ENCODE results near the gene TMEM164. TPM values are rescaled to one million over a fixed set of nuclear protein-coding genes. Genes with fewer than 3 reads are reported as not detected.
A peak's percentile ranks its signal among the peaks of the same experiment; 100 is the strongest.

TMEM164 gene
- total RNA-seq, 2 experiments from 2014 or later: 9.1 to 11.0 TPM

GRCh38 chrX:110167952-110168451 is 165.1 kb downstream of the TMEM164 start:
- no peaks in the 10 kb centered on the region for H3K27me3 Mint-ChIP-seq
- H3K4me1 Mint-ChIP-seq: no peaks in the 10 kb centered on the region
- H3K4me3 Mint-ChIP-seq: no peak overlapping the region
- H3K27ac Mint-ChIP-seq: no peak overlapping the region
- H3K36me3 Mint-ChIP-seq: peaks cover 3% of the 10 kb centered on the region
- no peaks in the 10 kb centered on the region for H3K9me3 Mint-ChIP-seq
- DNase-seq: peak; percentile 40

- no peaks in the 10 kb centered on the region for H3K4me1 Mint-ChIP-seq
- H3K36me3 Mint-ChIP-seq: peaks cover 3% of the 10 kb centered on the region
- no peak overlapping the region for H3K4me3 Mint-ChIP-seq
- H3K27me3 Mint-ChIP-seq: no peaks in the 10 kb centered on the region
- no peaks in the 10 kb centered on the region for H3K9me3 Mint-ChIP-seq
- no peak overlapping the region for H3K27ac Mint-ChIP-seq
- no peak for DNase-seq
Observed at GRCh38 chrX:110168585-110168984, 165.7 kb downstream of the TMEM164 start.

- no peak for DNase-seq
- Mint-ChIP-seq H3K27me3 (no peaks in the 10 kb centered on the region), H3K36me3 (peaks cover 5% of the 10 kb centered on the region), H3K9me3 (no peaks in the 10 kb centered on the region), H3K4me3 (no peak overlapping the region), H3K27ac (no peak overlapping the region), H3K4me1 (no peaks in the 10 kb centered on the region)
Observed at GRCh38 chrX:110170029-110170428, 167.1 kb downstream of the TMEM164 start.

- Mint-ChIP-seq H3K9me3 (no peaks in the 10 kb centered on the region), H3K4me1 (no peaks in the 10 kb centered on the region), H3K4me3 (no peak overlapping the region), H3K36me3 (peaks cover 9% of the 10 kb centered on the region), H3K27ac (no peak overlapping the region), H3K27me3 (no peaks in the 10 kb centered on the region)
- DNase-seq: no peak
Observed at GRCh38 chrX:110171442-110171841, 168.5 kb downstream of the TMEM164 start.

GRCh38 chrX:110172215-110172614 is 169.3 kb downstream of the TMEM164 start:
- no peaks in the 10 kb centered on the region for H3K27me3 Mint-ChIP-seq
- H3K27ac Mint-ChIP-seq: no peak overlapping the region
- DNase-seq: no peak
- H3K36me3 Mint-ChIP-seq: peaks cover 9% of the 10 kb centered on the region
- no peaks in the 10 kb centered on the region for H3K9me3 Mint-ChIP-seq
- no peaks in the 10 kb centered on the region for H3K4me1 Mint-ChIP-seq
- no peak overlapping the region for H3K4me3 Mint-ChIP-seq

- Mint-ChIP-seq H3K36me3 (peaks cover 9% of the 10 kb centered on the region), H3K27me3 (no peaks in the 10 kb centered on the region), H3K9me3 (no peaks in the 10 kb centered on the region), H3K27ac (no peak overlapping the region), H3K4me3 (no peak overlapping the region), H3K4me1 (no peaks in the 10 kb centered on the region)
- no peak for DNase-seq
Observed at GRCh38 chrX:110173192-110174175, 170.6 kb downstream of the TMEM164 start.

- H3K36me3 Mint-ChIP-seq: peaks cover 9% of the 10 kb centered on the region
- H3K4me3 Mint-ChIP-seq: no peak overlapping the region
- H3K4me1 Mint-ChIP-seq: peaks cover 4% of the 10 kb centered on the region
- no peak overlapping the region for H3K27ac Mint-ChIP-seq
- H3K27me3 Mint-ChIP-seq: no peaks in the 10 kb centered on the region
- no peaks in the 10 kb centered on the region for H3K9me3 Mint-ChIP-seq
- DNase-seq: no peak
Observed at GRCh38 chrX:110175146-110175545, 172.2 kb downstream of the TMEM164 start.

GRCh38 chrX:110175696-110176095 is 172.8 kb downstream of the TMEM164 start:
- no peak for DNase-seq
- H3K27me3 Mint-ChIP-seq: no peaks in the 10 kb centered on the region
- no peaks in the 10 kb centered on the region for H3K9me3 Mint-ChIP-seq
- peaks cover 9% of the 10 kb centered on the region for H3K36me3 Mint-ChIP-seq
- no peak overlapping the region for H3K4me3 Mint-ChIP-seq
- peaks cover 4% of the 10 kb centered on the region for H3K4me1 Mint-ChIP-seq
- H3K27ac Mint-ChIP-seq: no peak overlapping the region

GRCh38 chrX:110178179-110178865 is 175.4 kb downstream of the TMEM164 start:
- H3K36me3 Mint-ChIP-seq: peaks cover 12% of the 10 kb centered on the region
- peaks cover 4% of the 10 kb centered on the region for H3K4me1 Mint-ChIP-seq
- H3K27me3 Mint-ChIP-seq: no peaks in the 10 kb centered on the region
- no peak overlapping the region for H3K4me3 Mint-ChIP-seq
- H3K27ac Mint-ChIP-seq: no peak overlapping the region
- no peak for DNase-seq
- no peaks in the 10 kb centered on the region for H3K9me3 Mint-ChIP-seq

- Mint-ChIP-seq H3K36me3 (peaks cover 17% of the 10 kb centered on the region), H3K27me3 (no peaks in the 10 kb centered on the region), H3K27ac (no peak overlapping the region), H3K4me1 (peaks cover 4% of the 10 kb centered on the region), H3K9me3 (no peaks in the 10 kb centered on the region), H3K4me3 (no peak overlapping the region)
- no peak for DNase-seq
Observed at GRCh38 chrX:110180176-110180927, 177.4 kb downstream of the TMEM164 start.

- H3K9me3 Mint-ChIP-seq: no peaks in the 10 kb centered on the region
- H3K4me3 Mint-ChIP-seq: no peak overlapping the region
- no peak for DNase-seq
- H3K36me3 Mint-ChIP-seq: peaks cover 19% of the 10 kb centered on the region
- no peak overlapping the region for H3K27ac Mint-ChIP-seq
- H3K4me1 Mint-ChIP-seq: peaks cover 4% of the 10 kb centered on the region
- no peaks in the 10 kb centered on the region for H3K27me3 Mint-ChIP-seq
Observed at GRCh38 chrX:110180928-110181310, 178.0 kb downstream of the TMEM164 start.

- Mint-ChIP-seq H3K27ac (no peak overlapping the region), H3K4me3 (no peak overlapping the region), H3K36me3 (peaks cover 21% of the 10 kb centered on the region), H3K27me3 (no peaks in the 10 kb centered on the region), H3K9me3 (peaks cover 2% of the 10 kb centered on the region), H3K4me1 (peaks cover 4% of the 10 kb centered on the region)
- no peak for DNase-seq
Observed at GRCh38 chrX:110181459-110182137, 178.7 kb downstream of the TMEM164 start.

- Mint-ChIP-seq H3K27me3 (no peaks in the 10 kb centered on the region), H3K9me3 (peaks cover 2% of the 10 kb centered on the region), H3K4me3 (no peak overlapping the region), H3K4me1 (peaks cover 4% of the 10 kb centered on the region), H3K27ac (no peak overlapping the region), H3K36me3 (peaks cover 21% of the 10 kb centered on the region)
- no peak for DNase-seq
Observed at GRCh38 chrX:110182362-110182761, 179.4 kb downstream of the TMEM164 start.

GRCh38 chrX:110182865-110183264 is 180.0 kb downstream of the TMEM164 start:
- H3K9me3 Mint-ChIP-seq: peaks cover 2% of the 10 kb centered on the region
- no peak overlapping the region for H3K4me3 Mint-ChIP-seq
- no peaks in the 10 kb centered on the region for H3K27me3 Mint-ChIP-seq
- H3K36me3 Mint-ChIP-seq: peaks cover 21% of the 10 kb centered on the region
- no peak overlapping the region for H3K27ac Mint-ChIP-seq
- no peak for DNase-seq
- peaks cover 4% of the 10 kb centered on the region for H3K4me1 Mint-ChIP-seq

Data from activated naive CD8-positive, alpha-beta T cell treated with anti-CD3 and anti-CD28 coated beads for 36 hours (primary cell).